GM18868 (cell line): ENCODE data around the gene POLR1A.

ENCODE experiments used
- ATAC-seq: cut with Tn5 transposase; IDR thresholded peaks from one replicate; pipeline ENCODE4 v1.9.1; 2021; ENCODE audit warnings: mild to moderate bottlenecking, moderate library complexity; ENCODE audit not compliant: unreplicated experiment

POLR1A gene

DNA sequence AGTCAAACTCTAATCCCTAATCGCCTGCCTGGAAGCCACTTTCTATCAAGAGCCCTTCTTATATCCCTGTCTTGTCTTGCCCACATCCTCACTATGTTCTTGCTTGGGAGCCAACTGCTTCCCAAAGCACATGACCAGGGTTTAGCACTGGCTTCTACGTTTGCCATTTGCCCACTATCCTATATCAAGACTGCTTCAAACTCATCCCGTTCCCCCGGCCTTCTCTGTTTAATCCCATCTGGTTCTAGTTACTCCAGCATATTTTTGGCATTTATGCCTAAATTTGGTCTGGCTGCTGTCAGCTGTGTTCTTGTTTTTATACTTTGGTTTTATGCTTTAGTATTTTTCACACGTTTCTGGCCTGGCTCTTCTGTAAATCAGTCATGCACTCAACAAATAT, 40.2 kb downstream of the POLR1A start:
- ATAC-seq: no peak

DNA sequence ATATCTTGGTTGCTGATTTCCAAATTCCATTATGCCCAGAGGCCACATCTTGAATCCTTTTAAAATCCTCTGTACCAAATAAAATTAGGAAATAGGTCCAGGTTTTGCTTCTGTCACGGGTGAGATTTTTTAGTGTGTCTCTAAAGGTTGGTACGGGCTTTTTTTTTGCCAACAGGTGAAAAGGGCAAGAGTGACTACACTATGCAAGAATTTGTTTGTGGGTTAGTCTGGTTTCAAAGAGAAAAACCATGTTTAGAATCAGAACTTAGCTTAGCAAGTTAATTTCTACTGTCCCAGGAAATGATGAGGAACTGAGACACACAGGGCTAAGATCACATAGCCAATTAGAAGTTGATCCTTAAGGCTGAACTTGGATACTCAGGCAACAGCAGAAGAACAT, 41.7 kb downstream of the POLR1A start:
- ATAC-seq: no peak

DNA sequence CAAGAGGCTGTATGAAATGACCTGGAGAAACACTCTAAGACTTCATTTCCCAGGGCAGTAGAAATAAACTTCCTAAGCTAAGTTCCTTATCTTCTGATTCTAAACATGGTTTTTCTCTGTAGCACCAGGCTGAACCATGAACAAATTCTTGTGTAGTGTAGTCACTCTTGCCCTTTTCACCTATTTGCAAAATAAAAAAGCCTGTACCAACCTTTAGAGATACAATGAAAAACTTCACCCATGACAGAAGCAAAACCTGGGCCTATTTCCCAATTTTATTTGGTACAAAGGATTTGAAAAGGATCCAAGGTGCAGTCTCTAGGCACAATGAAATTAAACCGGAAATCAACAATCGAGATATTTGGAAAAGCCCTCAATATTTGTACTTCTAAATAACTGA, 43.6 kb downstream of the POLR1A start:
- ATAC-seq: no peak

DNA sequence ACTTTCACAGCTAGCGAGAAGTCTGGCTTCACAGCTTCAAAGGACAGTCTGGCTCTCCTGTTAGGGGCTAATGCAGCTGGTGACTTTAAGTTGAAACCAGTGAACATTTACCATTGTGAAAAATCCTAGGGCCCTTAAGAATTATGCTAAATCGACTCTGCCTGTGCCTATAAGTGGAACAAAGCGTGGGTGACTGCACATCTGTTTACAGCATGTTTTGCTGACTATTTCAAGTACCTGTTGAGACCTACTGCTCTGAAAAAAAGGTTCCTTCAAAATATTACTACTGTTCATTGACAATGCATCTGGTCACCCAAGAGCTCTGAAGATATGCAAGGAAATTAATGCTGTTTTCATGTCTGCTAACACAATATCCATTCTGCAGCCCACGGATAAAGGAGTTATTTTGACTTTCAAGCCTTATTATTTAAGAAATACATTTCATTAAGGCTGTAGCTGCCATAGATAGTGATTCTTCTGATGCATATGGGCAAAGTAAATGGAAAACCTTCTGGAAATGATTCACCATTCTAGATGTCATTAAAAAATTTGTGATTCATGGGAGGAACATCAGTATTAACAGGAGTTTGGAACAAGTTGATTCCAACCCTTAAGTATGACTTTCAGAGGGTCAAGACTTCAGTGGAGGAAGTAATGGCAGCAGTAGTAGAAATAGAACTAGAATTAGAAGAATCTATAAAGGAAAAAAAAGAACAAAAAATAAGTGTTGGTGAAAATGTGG, 48.9 kb downstream of the POLR1A start:
- ATAC-seq: no peak

DNA sequence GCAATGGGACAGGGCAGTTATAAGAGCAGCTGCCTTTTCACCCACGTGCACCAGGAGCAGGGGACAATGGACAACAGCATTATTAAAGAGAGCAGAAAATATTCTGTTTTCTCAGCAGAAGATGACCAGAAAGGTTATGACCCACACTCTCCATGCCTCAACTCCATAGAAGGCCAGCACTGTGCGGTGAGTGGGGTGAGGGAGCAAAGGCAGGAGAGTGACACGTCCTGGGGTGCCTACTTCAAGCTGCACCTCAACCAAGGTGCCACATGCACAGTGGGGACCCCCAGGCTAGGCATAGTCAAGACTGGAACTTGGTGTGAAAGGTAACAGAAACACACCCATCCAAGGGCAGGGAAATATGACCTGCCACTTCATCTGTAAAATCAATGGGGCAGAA, 50.4 kb downstream of the POLR1A start:
- no peak for ATAC-seq

DNA sequence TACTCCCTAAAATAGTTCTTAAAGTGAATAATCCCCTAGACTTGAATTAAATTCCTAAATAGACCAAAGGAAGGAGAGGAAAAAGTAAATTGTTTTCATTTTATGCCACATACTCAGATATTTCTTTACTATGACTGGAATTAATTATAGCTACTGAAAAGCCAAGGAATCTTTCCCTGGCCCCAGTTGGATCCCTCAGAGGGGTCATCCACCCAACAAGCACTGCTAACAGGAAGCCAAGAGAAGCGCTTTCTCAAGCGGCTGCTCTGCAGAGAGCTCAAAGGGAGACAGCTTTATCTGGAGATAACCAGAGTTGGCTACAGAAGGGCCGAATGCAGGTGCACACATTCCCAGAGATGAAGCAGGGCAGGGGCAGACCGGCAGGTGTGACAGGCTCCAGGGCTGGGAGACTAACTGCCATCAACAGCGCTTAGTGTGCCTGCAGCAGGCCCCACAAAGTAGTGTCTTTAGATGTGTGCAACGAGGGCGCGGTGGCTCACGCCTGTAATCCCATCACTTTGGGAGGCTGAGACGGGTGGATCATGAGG, 51.1 kb downstream of the POLR1A start:
- no peak for ATAC-seq

DNA sequence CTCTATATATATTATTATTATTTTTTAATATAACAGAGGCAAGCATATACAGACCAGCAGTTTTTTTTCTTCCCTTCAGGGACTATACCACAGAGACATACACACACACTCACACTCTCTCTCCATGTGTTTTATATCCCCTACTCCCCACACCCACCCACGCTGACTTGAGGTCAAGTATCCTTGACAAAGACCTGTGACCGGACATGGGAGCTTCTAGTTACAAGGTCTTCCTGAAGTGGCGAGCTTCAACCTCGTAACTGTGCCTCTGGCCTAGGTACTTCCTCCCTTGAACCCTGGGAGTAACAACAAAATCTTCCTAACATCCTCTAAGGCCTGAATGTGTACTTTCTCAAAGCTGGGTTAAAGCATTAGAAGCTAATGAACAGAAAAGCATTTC, 52.5 kb downstream of the POLR1A start:
- no peak for ATAC-seq

DNA sequence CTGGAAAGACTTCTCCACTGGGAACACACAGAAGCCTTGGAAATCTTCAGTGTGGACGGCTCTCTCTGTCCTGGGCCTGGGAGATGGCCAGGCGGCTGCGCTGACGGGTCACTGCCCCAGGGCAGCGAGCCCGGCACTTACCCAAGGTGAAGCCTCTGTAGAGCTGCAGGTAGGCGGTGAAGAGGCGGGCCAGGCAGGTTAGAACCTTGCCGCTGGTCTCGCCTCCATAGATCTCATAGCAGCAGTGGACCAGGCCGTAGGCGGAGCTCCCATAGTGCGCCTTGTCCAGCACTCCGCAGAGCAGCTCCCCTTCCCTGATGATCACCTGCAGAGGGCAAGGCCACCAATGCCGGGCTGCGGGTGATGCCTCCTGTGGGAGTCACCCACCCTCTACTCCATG, 53.0 kb downstream of the POLR1A start:
- ATAC-seq: no peak

DNA sequence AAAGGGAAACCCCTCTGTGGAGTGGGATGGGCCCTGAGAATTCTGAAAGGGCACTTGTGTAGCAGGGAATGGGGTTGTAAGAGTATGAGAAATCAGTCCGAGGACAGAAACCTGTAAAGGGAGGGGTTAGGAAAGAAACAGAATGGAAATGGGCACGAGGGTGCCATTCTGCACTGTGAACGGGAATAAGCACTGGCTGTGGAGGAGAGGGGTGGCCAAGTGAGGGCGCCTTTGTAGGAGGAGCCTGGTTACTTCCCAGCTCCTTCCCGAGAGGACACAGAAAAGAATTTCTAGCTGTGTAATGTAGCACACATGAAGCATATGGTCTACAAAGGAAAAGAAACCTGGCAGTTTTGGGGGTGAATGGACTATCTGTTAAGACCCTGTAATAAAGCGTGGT, 53.4 kb downstream of the POLR1A start:
- ATAC-seq: no peak

DNA sequence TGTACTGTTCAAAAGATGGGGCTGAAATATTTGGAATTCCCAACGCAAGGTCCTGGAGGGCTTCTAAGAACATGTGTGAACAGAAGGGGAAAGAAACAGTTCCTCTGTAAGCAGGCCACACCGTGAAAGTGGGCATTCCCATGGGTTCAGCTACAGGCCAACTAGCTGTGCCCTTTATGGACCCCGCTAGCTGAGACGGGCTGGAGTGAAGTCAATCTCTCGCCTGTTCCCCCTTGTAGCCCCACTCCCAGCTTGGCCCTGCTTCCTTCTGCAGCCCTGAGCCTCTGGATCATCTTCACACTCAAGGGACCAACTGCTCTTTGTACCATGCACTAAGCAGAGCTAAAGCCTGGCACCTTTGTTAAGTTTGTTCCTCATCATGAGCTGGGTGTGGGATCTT, 55.4 kb downstream of the POLR1A start:
- ATAC-seq: no peak

DNA sequence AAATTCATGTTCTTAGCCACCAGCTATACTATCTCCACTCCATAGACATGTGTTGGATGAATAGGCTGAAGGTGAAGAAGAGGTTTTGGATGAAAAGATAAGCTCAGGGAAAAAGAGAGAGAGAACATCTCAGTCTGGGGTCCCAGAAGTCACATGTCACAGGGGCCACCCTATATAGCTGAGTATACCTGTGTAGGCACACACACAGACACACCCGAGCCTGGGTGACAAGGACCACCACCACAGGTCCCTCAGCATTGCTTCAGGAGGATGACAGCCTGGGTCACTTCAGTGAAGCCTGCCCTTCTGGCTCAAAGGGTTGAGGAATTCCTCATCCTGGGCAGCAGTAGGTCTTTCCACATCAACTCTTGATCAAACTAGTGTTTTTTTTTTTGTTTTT, 56.2 kb downstream of the POLR1A start:
- ATAC-seq: no peak

DNA sequence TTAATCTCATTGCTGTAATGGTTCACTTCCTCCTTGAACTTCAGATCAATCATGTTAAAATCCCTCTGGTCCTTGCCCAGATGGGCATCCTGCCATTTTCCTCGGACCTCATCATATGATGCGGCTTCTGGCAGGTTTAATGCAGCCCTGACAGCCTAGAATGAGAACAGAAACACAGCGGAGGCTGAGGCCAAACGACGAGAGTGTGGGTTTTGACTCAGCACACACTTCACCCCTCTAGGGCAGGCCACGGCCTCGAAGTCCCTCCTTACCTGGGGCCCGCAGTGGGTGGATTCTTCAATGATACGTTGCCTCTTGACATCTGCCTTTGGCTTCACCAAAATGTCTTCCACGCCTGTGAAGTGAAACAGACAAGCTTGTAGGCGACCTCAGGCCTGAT, 56.8 kb downstream of the POLR1A start:
- no peak for ATAC-seq

DNA sequence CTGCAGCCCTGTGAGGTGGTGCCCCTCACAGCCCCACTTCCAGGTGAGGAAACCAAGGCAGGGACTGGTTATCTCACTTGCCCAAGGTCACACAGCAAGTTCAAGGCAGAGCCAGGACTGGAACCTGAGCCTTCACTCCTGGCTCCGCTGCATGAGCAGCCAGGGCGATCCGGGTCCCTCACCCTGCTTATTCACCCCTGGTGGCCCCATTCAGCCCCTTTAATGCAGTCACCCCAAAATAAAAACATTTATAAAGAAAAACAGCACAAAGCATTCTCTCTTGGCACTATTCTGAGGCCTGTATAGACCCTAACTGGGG, 57.3 kb downstream of the POLR1A start:
- ATAC-seq: no peak

DNA sequence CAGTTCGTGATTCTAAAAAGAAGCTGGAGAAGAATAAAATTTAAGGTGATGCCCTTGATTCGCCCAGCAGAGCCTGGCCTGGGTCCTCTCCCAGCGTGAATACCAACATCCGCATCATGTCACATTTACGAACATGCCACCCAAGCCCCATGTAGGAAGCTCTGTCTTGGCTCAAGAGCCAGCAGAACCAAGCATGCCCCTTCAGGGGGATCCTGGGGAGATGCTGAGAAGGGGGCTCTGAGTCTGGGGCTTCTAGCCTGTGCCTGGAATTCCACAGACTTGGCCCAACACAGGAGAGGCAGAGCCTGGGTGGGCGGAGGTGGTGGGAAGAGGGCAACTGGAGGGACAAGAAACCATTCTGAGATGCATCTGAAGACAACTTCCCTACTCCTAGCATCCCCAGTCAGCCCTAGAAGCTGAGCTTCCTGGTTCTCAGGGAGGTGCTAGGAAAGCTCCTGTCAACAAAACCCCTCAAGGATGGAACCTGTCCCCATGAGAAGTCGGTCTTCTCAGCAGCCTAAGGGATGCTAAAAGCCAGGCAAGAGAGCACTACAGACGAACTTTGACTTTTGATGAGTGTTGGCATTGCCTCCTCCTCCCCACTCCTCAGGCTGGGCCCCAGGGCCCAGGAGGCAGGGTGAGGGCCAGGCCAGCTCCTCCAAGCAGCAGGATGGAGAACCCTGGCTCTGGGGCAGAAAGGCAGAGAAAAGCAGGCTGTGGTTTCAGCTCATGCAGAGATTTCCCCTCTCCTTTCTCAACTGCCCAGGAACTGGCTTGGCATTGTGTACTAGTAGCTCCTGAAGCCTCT, 57.9 kb downstream of the POLR1A start:
- ATAC-seq: no peak

DNA sequence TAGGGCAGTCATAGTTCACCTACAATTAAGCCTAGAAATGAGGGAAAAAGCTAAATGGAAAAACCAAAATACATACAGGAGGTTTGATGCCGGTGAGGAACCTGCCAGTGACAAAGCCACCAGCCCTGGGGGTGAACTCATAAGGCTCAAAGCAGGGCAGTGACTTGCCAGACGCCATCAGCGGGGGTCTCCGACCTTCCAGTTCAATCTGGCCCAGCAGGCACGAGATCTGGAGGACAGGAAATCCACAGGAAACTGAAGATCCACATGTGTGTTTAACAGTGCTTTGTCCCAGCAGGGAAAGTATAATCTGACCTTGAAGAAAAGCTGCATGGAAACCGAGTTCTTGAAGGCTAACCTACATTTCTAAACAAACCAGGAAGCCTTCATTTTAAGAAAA, 60.1 kb downstream of the POLR1A start:
- ATAC-seq: no peak

DNA sequence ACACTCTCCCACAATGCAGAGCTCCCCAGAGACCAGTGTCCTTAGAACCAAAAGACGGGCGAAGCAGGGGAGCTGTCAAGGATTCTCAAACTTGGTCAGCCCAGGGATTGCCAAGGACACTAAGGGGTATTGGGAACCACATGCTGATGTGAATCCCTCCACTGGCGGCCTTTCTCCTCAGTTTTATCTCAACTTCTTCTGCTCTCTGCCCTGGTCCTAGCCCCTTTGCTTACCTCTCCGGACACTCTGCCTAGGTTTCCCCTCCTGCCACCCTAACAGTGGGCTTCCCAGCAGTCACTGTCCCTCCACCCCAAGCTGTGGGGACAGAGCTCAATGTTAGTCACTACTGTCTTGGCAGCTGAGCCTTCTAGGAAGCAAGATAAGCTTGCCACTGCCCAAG, 61.1 kb downstream of the POLR1A start:
- ATAC-seq: no peak

DNA sequence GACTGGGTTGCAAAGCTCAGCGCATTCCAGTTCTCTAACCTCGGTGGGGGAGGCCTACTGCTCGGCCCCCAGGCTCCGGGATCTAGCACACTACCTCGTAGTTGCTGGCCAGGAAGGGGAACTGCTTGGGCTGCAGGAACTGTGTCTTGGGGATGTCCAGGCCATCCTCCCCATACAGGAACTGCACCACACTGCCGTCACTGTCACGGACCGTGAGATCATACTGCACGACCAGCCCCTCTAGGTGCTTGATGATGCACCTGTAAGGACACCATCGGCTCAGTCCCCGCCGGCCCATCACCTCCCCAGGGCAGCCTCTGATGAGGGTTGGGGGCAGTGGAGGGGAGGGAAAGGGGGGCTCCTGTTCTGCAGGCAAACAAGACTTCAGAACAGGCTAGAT, 61.6 kb downstream of the POLR1A start:
- no peak for ATAC-seq

DNA sequence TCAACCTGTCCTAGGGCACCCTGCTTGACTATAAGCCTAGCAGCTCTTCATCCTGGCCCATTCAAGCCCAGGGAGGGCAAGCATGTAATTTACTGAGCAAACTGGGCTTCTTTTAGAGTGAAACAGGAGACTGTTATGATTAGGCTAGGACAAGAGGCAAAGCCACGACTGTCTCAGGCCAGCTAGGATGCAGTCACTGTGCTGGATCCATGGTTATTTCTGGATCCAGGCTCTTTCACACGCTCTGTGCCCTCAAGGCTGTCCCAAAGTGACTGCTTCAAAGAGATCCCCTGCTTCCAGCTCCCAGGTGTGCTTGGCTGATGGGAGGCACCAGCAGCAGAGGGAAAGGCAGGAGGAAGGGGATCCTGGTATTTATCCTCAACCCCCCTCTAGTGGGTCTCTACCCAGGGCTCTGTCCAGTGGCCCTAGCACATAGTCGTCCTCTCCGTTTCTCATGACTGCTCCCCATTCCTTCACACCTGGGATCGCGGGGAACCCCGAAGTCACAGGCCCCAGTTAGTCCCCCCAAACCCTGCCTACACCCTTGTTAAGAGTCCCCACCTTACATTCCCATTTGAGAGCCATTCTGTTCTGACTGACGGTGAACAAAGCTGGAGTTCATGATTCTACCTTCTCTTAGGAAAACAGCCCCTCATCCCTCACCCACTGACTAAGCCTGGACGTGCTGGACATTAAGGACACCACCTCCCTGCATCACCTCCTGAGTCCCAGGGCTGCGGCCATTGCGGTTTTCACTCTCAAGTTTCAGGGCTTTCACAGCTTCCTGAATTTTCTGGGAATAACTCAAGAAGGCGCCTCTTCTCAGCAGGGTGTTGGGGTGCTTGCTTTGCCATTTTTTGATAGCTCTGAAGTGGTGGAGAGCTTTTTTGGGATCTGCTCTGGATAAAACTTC, 63.2 kb downstream of the POLR1A start:
- ATAC-seq: no peak

DNA sequence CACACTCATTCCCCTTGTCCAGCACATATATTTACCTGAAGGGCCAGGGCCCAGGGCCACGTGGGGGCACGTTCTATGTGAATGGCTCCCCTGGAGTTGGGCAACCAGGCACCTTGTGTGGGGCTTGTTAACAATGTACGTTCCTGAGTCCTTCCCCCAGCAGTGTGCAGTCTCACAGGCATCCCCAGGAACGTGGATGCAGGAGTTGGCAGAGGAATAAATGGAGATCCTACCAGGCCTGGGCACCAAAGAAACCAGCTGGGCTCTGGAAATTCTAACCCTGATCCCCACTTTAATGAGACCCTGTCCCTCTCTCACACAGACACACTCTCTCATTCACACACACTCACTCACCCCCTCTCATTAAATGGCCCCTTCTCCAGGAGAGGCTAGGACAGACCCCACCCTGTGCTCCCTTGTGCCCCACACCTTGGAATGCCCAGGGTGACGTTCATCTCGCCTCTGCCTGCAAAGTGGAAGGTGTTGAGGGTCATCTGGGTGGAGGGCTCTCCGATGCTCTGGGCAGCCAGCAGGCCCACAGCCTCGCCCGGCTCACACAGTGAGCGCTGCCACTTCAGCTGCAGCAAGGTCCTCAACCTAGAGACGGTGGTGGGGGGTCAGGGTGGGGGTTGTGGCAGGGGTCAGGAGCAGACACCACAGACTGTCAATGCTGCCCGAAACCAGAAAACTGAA, 65.6 kb downstream of the POLR1A start:
- no peak for ATAC-seq

DNA sequence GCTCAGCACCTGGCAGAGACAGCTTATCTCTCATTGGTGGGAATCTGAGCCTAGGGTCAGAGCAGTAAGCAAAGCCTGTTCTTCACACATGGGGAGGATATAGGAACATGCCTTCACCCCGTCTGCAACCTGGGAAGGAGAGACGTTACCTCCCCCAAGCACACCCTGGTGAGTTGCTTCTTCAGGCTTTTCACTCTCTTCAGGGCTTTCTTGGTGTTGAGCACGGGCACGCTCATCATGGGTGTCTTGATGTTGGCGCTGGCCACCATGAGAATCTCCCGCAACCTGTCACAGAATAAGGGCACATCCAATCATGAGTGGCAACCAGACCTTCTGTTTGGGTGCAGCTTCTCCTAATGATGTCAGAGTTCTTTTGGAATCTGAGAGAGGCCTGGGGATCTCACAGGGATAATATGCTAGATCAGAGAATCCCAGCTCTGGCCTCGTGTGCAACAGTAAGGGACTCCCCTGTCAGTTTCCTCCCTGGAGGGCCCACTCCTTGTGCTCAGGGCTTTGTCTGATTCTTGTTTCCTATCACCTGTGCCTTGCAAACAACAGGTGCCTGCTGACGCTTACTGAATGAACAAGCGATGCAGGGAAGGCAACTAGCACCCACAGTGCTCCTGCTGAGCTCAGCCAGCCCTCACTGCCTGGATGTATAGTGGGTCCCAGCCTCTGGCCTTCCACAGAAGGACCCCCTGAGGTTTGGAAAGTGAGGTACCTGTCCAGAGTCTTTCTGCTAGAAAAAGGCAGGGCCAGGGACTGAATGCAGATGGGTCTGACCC, 66.3 kb downstream of the POLR1A start:
- no peak for ATAC-seq
